Measurements from ENCODE around the gene KRTAP19-8. TPM values are rescaled to one million over a fixed set of nuclear protein-coding genes. Genes with fewer than 3 reads are reported as not detected.

KRTAP19-8 gene
- total RNA-seq, 4 donors from 2014 or later, result not detected

GRCh38 chr21:31042080-31042464, 3.8 kb upstream of the KRTAP19-8 start:
- H3K36me3 ChIP-seq, result no peaks in the 10 kb centered on the region
- no peak for TF ChIP-seq POLR2A (IDR thresholded peaks at IDR 0.05)
- in situ Hi-C loops (cut with MboI; ENCODE audit: low sequenced_read_pairs in 4 of 4), result no loop called here
- no peak overlapping the region for H3K4me3 ChIP-seq
- H3K27me3 ChIP-seq, result no peaks in the 10 kb centered on the region
- no peaks in the 10 kb centered on the region for H3K4me1 ChIP-seq
- no peak for DNase-seq
- H3K9me3 ChIP-seq, result no peaks in the 10 kb centered on the region
- no peak overlapping the region for H3K27ac ChIP-seq
- ATAC-seq, result no peak
- intact Hi-C loops (cut with DNase I; ENCODE audit: low total_unique reads), result no loop called here

- no peak for ATAC-seq
- no peaks in the 10 kb centered on the region for H3K4me1 ChIP-seq
- no peak overlapping the region for H3K27ac ChIP-seq
- H3K36me3 ChIP-seq, result no peaks in the 10 kb centered on the region
- no peak for DNase-seq
- no peaks in the 10 kb centered on the region for H3K27me3 ChIP-seq
- intact Hi-C loops (cut with DNase I; ENCODE audit: low total_unique reads), result no loop called here
- H3K9me3 ChIP-seq, result no peaks in the 10 kb centered on the region
- TF ChIP-seq CTCF (IDR thresholded peaks at IDR 0.05 in 4 of 5, conservative IDR thresholded peaks at IDR 0.05 in 1 of 5) (no peak), POLR2A (IDR thresholded peaks at IDR 0.05) (no peak)
- in situ Hi-C loops (cut with MboI; ENCODE audit: low sequenced_read_pairs in 4 of 4), result no loop called here
- no peak overlapping the region for H3K4me3 ChIP-seq
These were observed 3.2 kb upstream of the KRTAP19-8 start for GRCh38 chr21:31041295-31042079.

GRCh38 chr21:31034378-31034777, 3.9 kb downstream of the KRTAP19-8 start:
- Histone ChIP-seq H3K36me3 (no peaks in the 10 kb centered on the region), H3K27ac (no peak overlapping the region), H3K4me1 (no peaks in the 10 kb centered on the region), H3K9me3 (no peaks in the 10 kb centered on the region), H3K4me3 (no peak overlapping the region), H3K27me3 (no peaks in the 10 kb centered on the region)
- in situ Hi-C loops (cut with MboI; ENCODE audit: low sequenced_read_pairs in 4 of 4), result no loop called here
- ATAC-seq, result no peak
- intact Hi-C loops (cut with DNase I; ENCODE audit: low total_unique reads), result no loop called here
- no peak for DNase-seq
- TF ChIP-seq POLR2A (IDR thresholded peaks at IDR 0.05) (no peak), CTCF (IDR thresholded peaks at IDR 0.05 in 4 of 5, conservative IDR thresholded peaks at IDR 0.05 in 1 of 5) (no peak)

GRCh38 chr21:31030367-31031106, 7.7 kb downstream of the KRTAP19-8 start:
- in situ Hi-C loops (cut with MboI; ENCODE audit: low sequenced_read_pairs in 4 of 4) (no loop called here), intact Hi-C loops (cut with DNase I; ENCODE audit: low total_unique reads) (no loop called here)
- H3K36me3 ChIP-seq, result no peaks in the 10 kb centered on the region
- H3K9me3 ChIP-seq, result no peaks in the 10 kb centered on the region
- no peak overlapping the region for H3K27ac ChIP-seq
- no peak for TF ChIP-seq POLR2A (IDR thresholded peaks at IDR 0.05)
- TF ChIP-seq CTCF (IDR thresholded peaks at IDR 0.05 in 4 of 5, conservative IDR thresholded peaks at IDR 0.05 in 1 of 5), result no peak
- H3K4me3 ChIP-seq, result no peak overlapping the region
- no peaks in the 10 kb centered on the region for H3K4me1 ChIP-seq
- ATAC-seq, result no peak
- H3K27me3 ChIP-seq, result no peaks in the 10 kb centered on the region
- DNase-seq, result no peak

GRCh38 chr21:31023680-31024079, 14.6 kb downstream of the KRTAP19-8 start:
- in situ Hi-C loops (cut with MboI; ENCODE audit: low sequenced_read_pairs in 4 of 4), result no loop called here
- ATAC-seq, result no peak
- intact Hi-C loops (cut with DNase I; ENCODE audit: low total_unique reads), result no loop called here

More at GRCh38 chr21:31023680-31024079, 14.6 kb downstream of the KRTAP19-8 start:
- H3K4me3 ChIP-seq, result no peak overlapping the region
- H3K36me3 ChIP-seq, result no peaks in the 10 kb centered on the region
- DNase-seq, result no peak
- no peaks in the 10 kb centered on the region for H3K27me3 ChIP-seq
- H3K9me3 ChIP-seq, result no peaks in the 10 kb centered on the region
- no peaks in the 10 kb centered on the region for H3K4me1 ChIP-seq
- no peak overlapping the region for H3K27ac ChIP-seq
- TF ChIP-seq CTCF (IDR thresholded peaks at IDR 0.05 in 4 of 5, conservative IDR thresholded peaks at IDR 0.05 in 1 of 5), result no peak
- no peak for TF ChIP-seq POLR2A (IDR thresholded peaks at IDR 0.05)
